Measurements from ENCODE around the gene IPO13.

Gene IPO13

GRCh38 chr1:43951021-43951985 is 4.6 kb downstream of the IPO13 start:
- DNase-seq (ENCODE audit: low read depth in 2 of 2), result no peak

GRCh38 chr1:43952731-43953346 is 6.1 kb downstream of the IPO13 start:
- DNase-seq (ENCODE audit: low read depth in 2 of 2), result no peak

GRCh38 chr1:43953361-43953760 is 6.6 kb downstream of the IPO13 start:
- no peak for DNase-seq (ENCODE audit: low read depth in 2 of 2)

GRCh38 chr1:43954036-43954435 is 7.3 kb downstream of the IPO13 start:
- DNase-seq (ENCODE audit: low read depth in 2 of 2), result no peak

GRCh38 chr1:43956234-43956633 is 9.5 kb downstream of the IPO13 start:
- DNase-seq (ENCODE audit: low read depth in 2 of 2), result no peak

DNA sequence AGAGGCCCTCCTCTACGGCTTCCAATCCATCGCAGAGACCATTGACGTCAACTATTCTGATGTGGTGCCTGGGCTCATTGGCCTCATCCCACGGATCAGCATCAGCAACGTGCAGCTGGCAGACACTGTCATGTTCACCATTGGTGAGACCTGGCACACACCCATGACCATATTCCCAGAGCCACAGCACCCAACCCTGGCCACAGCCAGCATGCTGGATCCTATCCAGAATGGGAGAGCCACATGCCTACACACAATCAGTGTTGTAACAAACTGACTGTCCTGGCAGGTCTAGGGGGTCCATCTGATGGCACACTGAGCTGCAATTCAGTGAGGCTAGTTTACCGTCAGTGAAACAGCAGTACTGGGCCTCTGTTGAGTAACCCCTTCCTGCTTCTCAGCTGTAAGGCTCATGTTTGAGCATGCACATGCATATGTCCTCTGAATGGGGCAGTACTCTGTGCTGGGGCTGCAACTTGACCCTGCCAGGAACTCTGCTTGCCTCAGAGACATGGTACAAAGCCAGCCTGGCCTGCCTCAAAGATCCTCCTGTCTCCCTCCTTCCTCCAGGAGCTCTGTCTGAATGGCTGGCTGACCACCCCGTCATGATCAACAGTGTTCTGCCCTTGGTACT is 10.8 kb downstream of the IPO13 start:
- no peak for DNase-seq (ENCODE audit: low read depth in 2 of 2)

DNA sequence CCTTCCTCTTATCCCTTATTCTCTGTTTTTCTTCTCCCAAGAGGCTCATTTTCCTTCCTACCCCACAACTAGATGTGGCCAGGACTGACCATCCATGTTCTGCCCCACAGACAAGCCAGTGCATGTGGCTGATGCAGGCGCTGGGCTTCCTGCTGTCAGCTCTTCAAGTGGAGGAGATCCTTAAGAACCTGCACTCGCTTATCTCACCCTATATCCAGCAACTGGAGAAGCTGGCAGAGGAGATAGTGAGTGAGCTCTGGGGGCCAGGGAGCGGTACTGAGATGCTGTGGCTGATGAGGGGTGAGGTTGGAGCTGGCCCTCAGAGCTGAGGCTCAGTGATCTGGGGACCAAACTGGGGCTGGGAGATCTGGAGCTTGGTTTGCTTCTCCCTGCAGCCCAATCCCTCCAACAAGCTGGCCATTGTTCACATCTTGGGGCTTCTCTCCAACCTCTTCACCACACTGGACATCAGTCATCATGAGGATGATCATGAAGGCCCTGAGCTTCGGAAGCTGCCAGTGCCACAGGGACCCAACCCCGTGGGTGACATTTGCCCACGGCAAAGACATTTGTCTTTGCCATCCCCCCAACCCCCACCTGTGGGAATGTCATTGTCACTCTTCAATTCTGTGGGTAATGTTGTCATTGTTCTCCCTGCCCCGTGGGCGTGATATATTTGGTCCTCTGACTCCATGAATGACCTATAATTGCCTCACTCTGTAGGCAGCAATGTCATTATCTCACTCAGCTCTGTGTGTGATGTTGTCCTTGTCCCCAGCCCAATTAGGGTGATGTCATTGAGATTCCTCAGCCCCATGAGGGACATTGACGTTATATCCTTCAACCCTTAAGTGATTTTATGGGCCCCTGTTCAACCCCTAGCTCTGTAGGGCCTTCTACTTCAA is 11.9 kb downstream of the IPO13 start:
- no peak for DNase-seq (ENCODE audit: low read depth in 2 of 2)

DNA sequence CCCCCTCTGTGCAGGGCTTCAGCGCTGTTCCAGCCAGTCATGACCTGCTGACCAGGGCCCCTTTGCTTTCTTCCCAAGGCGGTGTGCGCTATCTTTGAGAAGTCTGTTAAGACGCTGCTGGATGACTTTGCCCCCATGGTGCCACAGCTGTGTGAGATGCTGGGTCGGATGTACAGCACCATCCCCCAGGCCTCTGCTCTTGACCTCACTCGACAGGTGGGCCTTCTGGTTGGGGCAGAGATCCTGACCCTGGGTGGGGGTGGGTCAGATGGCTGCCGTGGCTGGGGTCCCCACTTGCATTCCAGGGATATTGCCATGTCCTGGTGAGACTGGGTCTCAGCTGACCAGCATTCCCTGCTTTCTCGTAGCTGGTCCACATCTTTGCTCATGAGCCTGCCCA is 14.0 kb downstream of the IPO13 start:
- DNase-seq (ENCODE audit: low read depth in 2 of 2), result no peak

- DNase-seq (ENCODE audit: low read depth in 2 of 2), result no peak
These were observed 14.9 kb downstream of the IPO13 start for GRCh38 chr1:43961692-43962091.

- DNase-seq (ENCODE audit: low read depth in 2 of 2), result no peak
These were observed 15.6 kb downstream of the IPO13 start for GRCh38 chr1:43962324-43962723.

GRCh38 chr1:43963006-43963405 is 16.3 kb downstream of the IPO13 start:
- no peak for DNase-seq (ENCODE audit: low read depth in 2 of 2)

DNA sequence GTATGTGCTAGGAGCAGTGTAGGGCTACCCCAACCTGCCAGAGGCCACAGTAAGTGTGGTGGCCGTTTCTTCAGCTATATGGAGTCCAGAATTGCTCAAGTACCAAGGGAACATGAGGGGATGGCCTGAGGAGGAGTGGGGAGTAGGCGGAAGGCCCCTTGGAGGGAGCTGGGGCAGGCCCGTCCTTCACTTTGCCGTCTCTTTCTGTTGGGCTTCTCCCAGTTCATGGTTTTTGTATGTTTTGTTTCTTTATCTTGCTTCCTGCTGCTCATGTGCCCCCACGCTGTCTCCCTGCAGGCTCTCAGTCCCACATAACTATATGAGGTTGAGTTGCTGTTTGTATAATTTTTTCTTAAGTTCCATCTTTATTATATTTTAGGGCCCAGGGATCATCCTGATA is 17.1 kb downstream of the IPO13 start:
- no peak for DNase-seq (ENCODE audit: low read depth in 2 of 2)

- no peak for DNase-seq (ENCODE audit: low read depth in 2 of 2)
These were observed 18.6 kb downstream of the IPO13 start for GRCh38 chr1:43965316-43965715.

DNA sequence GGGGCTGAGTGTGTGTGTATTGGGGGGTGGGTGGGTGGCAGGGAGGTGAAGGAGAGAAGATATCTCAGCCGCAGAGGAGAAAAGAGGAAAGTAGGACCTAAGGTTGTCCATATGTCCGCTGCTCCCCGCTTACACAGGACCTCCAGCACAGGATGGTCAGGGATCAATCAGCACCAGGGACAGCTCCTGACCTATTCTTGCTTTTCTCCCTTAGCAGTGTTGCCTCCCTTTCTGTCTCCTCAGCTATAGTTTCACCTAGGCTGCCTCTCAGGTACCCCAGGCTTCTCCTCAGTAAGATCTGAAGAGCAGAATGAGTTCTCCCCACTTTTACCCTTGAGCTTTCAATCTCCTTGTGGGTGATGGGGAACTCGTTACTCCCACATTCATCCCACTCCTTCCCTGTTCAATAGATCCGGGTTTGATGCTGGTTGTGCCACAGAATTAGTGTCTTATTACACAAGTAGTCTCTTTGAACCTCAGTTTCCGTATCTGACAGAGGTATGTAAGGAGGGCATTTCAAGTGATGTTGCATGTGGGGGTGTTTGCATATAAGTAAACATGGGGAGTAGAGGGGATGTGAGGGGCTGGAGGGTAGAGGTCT is 21.7 kb downstream of the IPO13 start:
- no peak for DNase-seq (ENCODE audit: low read depth in 2 of 2)

DNA sequence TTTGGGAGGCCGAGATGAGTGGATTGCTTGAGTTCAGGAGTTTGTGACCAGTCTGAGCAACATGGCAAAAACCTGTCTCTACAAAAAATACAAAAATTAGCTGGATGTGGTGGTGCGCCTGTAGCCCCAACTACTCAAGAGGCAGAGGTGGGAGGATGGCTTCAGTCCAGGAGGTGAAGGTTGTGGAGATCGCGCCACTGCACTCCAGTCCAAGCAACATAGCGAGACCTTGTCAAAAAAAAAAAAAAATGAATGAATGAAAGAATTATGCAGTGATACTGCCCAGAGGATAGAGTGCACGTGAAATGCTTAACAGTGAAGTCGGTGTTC is 22.6 kb downstream of the IPO13 start:
- no peak for DNase-seq (ENCODE audit: low read depth in 2 of 2)

- peak; percentile 92 to 97 for DNase-seq (ENCODE audit: low read depth in 2 of 2)
These were observed 23.2 kb downstream of the IPO13 start, which contains the start of gene DPH2 for GRCh38 chr1:43969746-43970466. TSS of gene DPH2 (plus strand) at chr1:43970010. CDS start at chr1:43970176, 166 bp downstream.

DNA sequence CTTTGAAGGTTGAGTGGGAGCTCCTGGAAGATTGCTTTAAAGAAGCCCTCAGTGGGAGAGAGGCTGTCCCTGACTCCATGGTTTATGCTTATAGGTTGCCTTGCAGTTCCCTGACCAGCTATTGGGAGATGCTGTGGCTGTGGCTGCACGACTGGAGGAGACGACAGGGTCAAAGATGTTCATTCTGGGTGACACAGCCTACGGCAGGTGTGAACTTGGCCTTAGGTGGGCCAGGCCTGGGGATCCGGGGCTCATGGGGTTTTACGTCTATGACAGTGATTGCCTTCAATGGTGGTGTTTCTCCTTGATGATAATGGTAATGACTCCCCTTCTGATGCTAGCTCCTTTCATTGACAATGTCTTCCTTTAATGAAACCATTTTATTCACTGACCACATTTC is 23.8 kb downstream of the IPO13 start:
- no peak for DNase-seq (ENCODE audit: low read depth in 2 of 2)

DNA sequence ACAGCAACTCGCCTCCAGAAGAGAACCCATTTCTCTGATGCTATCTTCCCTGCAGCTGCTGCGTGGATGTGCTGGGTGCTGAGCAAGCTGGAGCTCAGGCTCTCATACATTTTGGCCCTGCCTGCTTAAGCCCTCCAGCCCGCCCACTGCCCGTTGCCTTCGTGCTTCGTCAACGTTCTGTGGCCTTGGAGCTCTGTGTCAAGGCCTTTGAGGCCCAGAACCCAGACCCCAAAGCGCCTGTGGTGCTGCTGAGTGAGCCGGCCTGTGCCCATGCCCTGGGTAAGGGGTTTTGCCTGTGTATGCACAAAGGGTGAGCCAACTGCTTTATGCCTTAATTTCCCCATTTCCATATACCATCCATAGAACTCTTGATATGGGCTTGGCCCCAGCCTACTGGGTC is 24.2 kb downstream of the IPO13 start:
- no peak for DNase-seq (ENCODE audit: low read depth in 2 of 2)

GRCh38 chr1:43971336-43971980 is 24.7 kb downstream of the IPO13 start:
- DNase-seq (ENCODE audit: low read depth in 2 of 2), result no peak

DNA sequence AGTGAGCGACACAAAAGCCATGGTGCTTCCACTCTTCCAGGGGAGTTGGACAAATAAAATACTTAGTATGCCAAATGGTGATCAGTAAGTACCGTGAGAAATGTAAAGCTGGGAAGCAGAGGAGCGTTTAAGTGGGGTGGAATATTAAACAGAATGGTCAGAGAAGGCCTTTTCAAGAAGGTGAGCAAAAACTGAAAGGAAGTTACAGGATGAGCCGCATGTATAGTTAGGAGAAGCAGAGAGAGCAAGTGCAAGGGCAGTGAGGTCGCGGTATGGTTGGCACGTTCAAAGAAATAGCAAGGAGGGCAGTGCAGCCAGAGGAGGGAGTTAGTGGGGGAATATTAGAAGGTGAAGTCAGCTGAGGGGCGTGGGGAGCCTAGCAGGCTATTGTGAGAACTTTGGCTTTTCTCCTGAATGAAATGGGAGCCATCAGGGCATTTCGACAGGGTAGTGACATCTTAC is 27.3 kb downstream of the IPO13 start:
- DNase-seq (ENCODE audit: low read depth in 2 of 2), result no peak
